ENCODE results near the gene MIPEP.

- no peak for TF ChIP-seq ZNF764 (CRISPR knock-in tag; IDR thresholded peaks at IDR 0.05; ENCODE audit: low read depth)
- TF ChIP-seq RNF2 (IDR thresholded peaks at IDR 0.05), result no peak
- no peak for TF ChIP-seq BDP1 (IDR thresholded peaks at IDR 0.05; ENCODE audit: insufficient read depth, insufficient read length)
- no peak for TF ChIP-seq NFRKB (IDR thresholded peaks at IDR 0.05; ENCODE audit: low read depth)
- TF ChIP-seq PCBP1 (IDR thresholded peaks at IDR 0.05; ENCODE audit: low read depth, low read length, poor library complexity, severe bottlenecking), result no peak
- TF ChIP-seq ZNF165 (CRISPR knock-in tag; IDR thresholded peaks at IDR 0.05; ENCODE audit: borderline replicate concordance), result no peak
Measured at GRCh38 chr13:23790577-23791170, 98.5 kb downstream of the MIPEP start.

Data from K562 (cell line).